ENCODE data around the gene CPNE5. TPM values are rescaled to one million over a fixed set of nuclear protein-coding genes. Genes with fewer than 3 reads are reported as not detected.

CPNE5 gene
- total and polyA plus RNA-seq, 9 of the 15 experiments (the other 6 are each of a cell fraction or from before 2014, with no cell fraction given): 0.14 to 1.0 (median 0.46) TPM; not detected in 2

GRCh38 chr6:36825452-36825851, 13.8 kb downstream of the CPNE5 start (continued):
- TF ChIP-seq TGIF2 (CRISPR knock-in tag; IDR thresholded peaks at IDR 0.05): no peak
- TF ChIP-seq ZNF121 (CRISPR knock-in tag; conservative IDR thresholded peaks at IDR 0.05): no peak
- TF ChIP-seq RREB1 (CRISPR knock-in tag; IDR thresholded peaks at IDR 0.05): peak; percentile 17; the same call in 1 of the 2 replicates
- TF ChIP-seq YY1 (IDR thresholded peaks at IDR 0.05; ENCODE audit: borderline replicate concordance in 1 of 3, control insufficient read depth in 1 of 3, extremely low read depth in 1 of 3, insufficient read depth in 3 of 3, insufficient read length in 1 of 3, insufficient replicate concordance in 2 of 3, low read depth in 1 of 3, low read length in 2 of 3): no peak
- no peak for TF ChIP-seq MAX (CRISPR knock-in tag; IDR thresholded peaks at IDR 0.05)
- TF ChIP-seq CUX1 (CRISPR knock-in tag; IDR thresholded peaks at IDR 0.05): no peak
- TF ChIP-seq SMARCE1 (IDR thresholded peaks at IDR 0.05): peak; percentile 30; the same call in 1 of the 2 replicates
